ENCODE results near the gene ADAMTS6. TPM values are rescaled to one million over a fixed set of nuclear protein-coding genes. Genes with fewer than 3 reads are reported as not detected.
A peak's percentile ranks its signal among the peaks of the same experiment; 100 is the strongest.

Gene ADAMTS6
- total and polyA plus RNA-seq, 2 experiments from 2014 or later: 0.78 to 2.0 TPM

DNA sequence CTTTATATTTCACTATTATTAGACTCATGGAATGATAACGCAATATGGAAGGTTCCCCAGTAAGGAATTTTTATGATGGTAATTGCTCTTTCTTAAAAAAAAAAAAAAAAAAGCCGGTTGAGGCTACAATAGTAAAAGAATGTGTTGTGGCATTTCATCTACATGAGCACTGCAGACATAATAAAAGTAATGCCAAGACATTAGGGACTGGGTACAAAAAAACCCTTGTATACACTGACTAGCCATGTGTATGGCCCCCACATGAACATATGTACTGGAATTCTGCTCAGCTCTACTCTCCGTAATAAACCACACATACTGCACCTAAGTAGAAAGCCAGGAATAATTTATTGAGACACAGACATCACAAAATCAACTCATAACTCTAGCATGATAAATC is 218.4 kb downstream of the ADAMTS6 start:
- H3K36me3 Mint-ChIP-seq (ENCODE audit: low read depth): no peaks in the 10 kb centered on the region; the same call in 2 of the 3 replicates
- H3K4me1 Mint-ChIP-seq: peaks cover 52% of the 10 kb centered on the region
- Histone ChIP-seq H3F3A (replicated peaks; ENCODE audit: low read depth) (no peaks in the 10 kb centered on the region), H3K27ac (ENCODE audit: low read depth) (no peak overlapping the region), H3K4me3 (no peak overlapping the region), H3K4me2 (peak overlapping the region; percentile 61), H3K4me1 (ENCODE audit: insufficient read depth) (peaks cover 52% of the 10 kb centered on the region), H3K27me3 (ENCODE audit: insufficient read depth) (no peaks in the 10 kb centered on the region), H3K9me2 (ENCODE audit: insufficient read depth) (no peaks in the 10 kb centered on the region), H3K36me3 (ENCODE audit: insufficient read depth) (no peaks in the 10 kb centered on the region), H4K20me1 (replicated peaks; ENCODE audit: insufficient read depth) (no peaks in the 10 kb centered on the region), H2AFZ (no peak overlapping the region), H3K79me2 (replicated peaks; ENCODE audit: insufficient read depth) (no peaks in the 10 kb centered on the region)
- TF ChIP-seq CREB1 (CRISPR knock-in tag; IDR thresholded peaks at IDR 0.05; ENCODE audit: low read depth) (no peak), EZH2phosphoT487 (IDR thresholded peaks at IDR 0.05; ENCODE audit: unreplicated experiment) (no peak), EZH2 (IDR thresholded peaks at IDR 0.05; ENCODE audit: low read depth, unreplicated experiment) (no peak), ETS1 (IDR thresholded peaks at IDR 0.05) (no peak), POLR2AphosphoS5 (IDR thresholded peaks at IDR 0.05; ENCODE audit: low read depth) (no peak), STAT1 (IDR thresholded peaks at IDR 0.05; ENCODE audit: unreplicated experiment) (no peak), REST (IDR thresholded peaks at IDR 0.05; ENCODE audit: unreplicated experiment) (no peak), JUNB (IDR thresholded peaks at IDR 0.05; ENCODE audit: unreplicated experiment) (no peak), ZNF114 (CRISPR knock-in tag; IDR thresholded peaks at IDR 0.05) (no peak), ZNF331 (CRISPR knock-in tag; IDR thresholded peaks at IDR 0.05; ENCODE audit: low read depth) (no peak), NANOG (IDR thresholded peaks at IDR 0.05; ENCODE audit: borderline replicate concordance) (no peak)
- TF ChIP-seq, protein P1, sequence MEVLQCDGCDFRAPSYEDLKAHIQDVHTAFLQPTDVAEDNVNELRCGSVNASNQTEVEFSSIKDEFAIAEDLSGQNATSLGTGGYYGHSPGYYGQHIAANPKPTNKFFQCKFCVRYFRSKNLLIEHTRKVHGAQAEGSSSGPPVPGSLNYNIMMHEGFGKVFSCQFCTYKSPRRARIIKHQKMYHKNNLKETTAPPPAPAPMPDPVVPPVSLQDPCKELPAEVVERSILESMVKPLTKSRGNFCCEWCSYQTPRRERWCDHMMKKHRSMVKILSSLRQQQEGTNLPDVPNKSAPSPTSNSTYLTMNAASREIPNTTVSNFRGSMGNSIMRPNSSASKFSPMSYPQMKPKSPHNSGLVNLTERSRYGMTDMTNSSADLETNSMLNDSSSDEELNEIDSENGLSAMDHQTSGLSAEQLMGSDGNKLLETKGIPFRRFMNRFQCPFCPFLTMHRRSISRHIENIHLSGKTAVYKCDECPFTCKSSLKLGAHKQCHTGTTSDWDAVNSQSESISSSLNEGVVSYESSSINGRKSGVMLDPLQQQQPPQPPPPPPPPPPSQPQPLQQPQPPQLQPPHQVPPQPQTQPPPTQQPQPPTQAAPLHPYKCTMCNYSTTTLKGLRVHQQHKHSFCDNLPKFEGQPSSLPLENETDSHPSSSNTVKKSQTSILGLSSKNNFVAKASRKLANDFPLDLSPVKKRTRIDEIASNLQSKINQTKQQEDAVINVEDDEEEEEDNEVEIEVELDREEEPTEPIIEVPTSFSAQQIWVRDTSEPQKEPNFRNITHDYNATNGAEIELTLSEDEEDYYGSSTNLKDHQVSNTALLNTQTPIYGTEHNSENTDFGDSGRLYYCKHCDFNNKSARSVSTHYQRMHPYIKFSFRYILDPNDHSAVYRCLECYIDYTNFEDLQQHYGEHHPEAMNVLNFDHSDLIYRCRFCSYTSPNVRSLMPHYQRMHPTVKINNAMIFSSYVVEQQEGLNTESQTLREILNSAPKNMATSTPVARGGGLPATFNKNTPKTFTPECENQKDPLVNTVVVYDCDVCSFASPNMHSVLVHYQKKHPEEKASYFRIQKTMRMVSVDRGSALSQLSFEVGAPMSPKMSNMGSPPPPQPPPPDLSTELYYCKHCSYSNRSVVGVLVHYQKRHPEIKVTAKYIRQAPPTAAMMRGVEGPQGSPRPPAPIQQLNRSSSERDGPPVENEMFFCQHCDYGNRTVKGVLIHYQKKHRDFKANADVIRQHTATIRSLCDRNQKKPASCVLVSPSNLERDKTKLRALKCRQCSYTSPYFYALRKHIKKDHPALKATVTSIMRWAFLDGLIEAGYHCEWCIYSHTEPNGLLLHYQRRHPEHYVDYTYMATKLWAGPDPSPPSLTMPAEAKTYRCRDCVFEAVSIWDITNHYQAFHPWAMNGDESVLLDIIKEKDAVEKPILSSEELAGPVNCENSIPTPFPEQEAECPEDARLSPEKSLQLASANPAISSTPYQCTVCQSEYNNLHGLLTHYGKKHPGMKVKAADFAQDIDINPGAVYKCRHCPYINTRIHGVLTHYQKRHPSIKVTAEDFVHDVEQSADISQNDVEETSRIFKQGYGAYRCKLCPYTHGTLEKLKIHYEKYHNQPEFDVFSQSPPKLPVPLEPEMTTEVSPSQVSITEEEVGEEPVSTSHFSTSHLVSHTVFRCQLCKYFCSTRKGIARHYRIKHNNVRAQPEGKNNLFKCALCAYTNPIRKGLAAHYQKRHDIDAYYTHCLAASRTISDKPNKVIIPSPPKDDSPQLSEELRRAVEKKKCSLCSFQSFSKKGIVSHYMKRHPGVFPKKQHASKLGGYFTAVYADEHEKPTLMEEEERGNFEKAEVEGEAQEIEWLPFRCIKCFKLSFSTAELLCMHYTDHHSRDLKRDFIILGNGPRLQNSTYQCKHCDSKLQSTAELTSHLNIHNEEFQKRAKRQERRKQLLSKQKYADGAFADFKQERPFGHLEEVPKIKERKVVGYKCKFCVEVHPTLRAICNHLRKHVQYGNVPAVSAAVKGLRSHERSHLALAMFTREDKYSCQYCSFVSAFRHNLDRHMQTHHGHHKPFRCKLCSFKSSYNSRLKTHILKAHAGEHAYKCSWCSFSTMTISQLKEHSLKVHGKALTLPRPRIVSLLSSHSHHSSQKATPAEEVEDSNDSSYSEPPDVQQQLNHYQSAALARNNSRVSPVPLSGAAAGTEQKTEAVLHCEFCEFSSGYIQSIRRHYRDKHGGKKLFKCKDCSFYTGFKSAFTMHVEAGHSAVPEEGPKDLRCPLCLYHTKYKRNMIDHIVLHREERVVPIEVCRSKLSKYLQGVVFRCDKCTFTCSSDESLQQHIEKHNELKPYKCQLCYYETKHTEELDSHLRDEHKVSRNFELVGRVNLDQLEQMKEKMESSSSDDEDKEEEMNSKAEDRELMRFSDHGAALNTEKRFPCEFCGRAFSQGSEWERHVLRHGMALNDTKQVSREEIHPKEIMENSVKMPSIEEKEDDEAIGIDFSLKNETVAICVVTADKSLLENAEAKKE (CRISPR knock-in tag; IDR thresholded peaks at IDR 0.05): no peak
- TF ChIP-seq, protein P2, sequence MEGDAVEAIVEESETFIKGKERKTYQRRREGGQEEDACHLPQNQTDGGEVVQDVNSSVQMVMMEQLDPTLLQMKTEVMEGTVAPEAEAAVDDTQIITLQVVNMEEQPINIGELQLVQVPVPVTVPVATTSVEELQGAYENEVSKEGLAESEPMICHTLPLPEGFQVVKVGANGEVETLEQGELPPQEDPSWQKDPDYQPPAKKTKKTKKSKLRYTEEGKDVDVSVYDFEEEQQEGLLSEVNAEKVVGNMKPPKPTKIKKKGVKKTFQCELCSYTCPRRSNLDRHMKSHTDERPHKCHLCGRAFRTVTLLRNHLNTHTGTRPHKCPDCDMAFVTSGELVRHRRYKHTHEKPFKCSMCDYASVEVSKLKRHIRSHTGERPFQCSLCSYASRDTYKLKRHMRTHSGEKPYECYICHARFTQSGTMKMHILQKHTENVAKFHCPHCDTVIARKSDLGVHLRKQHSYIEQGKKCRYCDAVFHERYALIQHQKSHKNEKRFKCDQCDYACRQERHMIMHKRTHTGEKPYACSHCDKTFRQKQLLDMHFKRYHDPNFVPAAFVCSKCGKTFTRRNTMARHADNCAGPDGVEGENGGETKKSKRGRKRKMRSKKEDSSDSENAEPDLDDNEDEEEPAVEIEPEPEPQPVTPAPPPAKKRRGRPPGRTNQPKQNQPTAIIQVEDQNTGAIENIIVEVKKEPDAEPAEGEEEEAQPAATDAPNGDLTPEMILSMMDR (conservative IDR thresholded peaks at IDR 0.05; ENCODE audit: low read depth in 2 of 2): no peak
- no peaks in the 10 kb centered on the region for H3K9me3 Mint-ChIP-seq
- DNase-seq (ENCODE audit: low spot score) (no peak), ATAC-seq (no peak)
- no peaks in the 10 kb centered on the region for H3K27me3 Mint-ChIP-seq (ENCODE audit: insufficient read depth, low read depth, poor library complexity)
- no peak overlapping the region for H3K4me3 Mint-ChIP-seq
- H3K27ac Mint-ChIP-seq: no peak overlapping the region

Measured in GM23338 (cell line).